ENCODE data around the gene CCDC91. TPM values are rescaled to one million over a fixed set of nuclear protein-coding genes. Genes with fewer than 3 reads are reported as not detected.

Gene CCDC91
- polyA plus RNA-seq, 1 donor from 2014 or later, result 11.6 TPM

DNA sequence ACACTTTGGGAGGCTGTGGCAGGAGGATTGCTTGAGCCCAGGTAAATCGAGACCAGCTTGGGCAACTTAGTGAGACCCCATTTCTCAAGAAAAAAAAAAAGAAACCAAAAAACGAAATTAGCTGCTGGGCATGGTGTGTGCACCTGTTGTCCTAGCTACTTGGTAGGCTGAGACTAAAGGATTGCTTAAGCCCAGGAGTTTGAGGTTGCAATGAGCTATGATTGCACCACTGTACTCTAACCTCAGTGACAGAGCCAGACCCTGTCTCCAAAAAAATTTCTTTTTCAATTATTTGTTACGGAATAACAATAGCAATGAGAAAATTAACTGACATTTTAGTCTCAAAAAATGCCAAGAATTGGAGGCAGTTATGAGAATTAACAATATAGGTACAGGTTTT is 128.0 kb downstream of the CCDC91 start:
- Histone ChIP-seq H3K79me2 (replicated peaks; ENCODE audit: insufficient read depth, low read length) (no peaks in the 10 kb centered on the region), H3K9me2 (ENCODE audit: insufficient read depth, low read length) (no peaks in the 10 kb centered on the region), H3K9me3 (ENCODE audit: low read length) (no peaks in the 10 kb centered on the region), H2AFZ (ENCODE audit: low read depth, low read length) (no peak overlapping the region), H3K4me2 (ENCODE audit: low read length) (no peak overlapping the region), H3K27me3 (ENCODE audit: insufficient read depth, low read depth, low read length) (no peaks in the 10 kb centered on the region), H3F3A (ENCODE audit: insufficient read depth, low read length, poor library complexity, severe bottlenecking) (no peaks in the 10 kb centered on the region), H3K9ac (ENCODE audit: low read length) (no peak overlapping the region), H4K20me1 (ENCODE audit: insufficient read depth) (no peaks in the 10 kb centered on the region), H3K4me3 (ENCODE audit: low read length) (no peak overlapping the region), H3K27ac (ENCODE audit: low read length) (no peak overlapping the region), H3K36me3 (ENCODE audit: insufficient read depth, low read length) (no peaks in the 10 kb centered on the region)
- TF ChIP-seq, protein P1, sequence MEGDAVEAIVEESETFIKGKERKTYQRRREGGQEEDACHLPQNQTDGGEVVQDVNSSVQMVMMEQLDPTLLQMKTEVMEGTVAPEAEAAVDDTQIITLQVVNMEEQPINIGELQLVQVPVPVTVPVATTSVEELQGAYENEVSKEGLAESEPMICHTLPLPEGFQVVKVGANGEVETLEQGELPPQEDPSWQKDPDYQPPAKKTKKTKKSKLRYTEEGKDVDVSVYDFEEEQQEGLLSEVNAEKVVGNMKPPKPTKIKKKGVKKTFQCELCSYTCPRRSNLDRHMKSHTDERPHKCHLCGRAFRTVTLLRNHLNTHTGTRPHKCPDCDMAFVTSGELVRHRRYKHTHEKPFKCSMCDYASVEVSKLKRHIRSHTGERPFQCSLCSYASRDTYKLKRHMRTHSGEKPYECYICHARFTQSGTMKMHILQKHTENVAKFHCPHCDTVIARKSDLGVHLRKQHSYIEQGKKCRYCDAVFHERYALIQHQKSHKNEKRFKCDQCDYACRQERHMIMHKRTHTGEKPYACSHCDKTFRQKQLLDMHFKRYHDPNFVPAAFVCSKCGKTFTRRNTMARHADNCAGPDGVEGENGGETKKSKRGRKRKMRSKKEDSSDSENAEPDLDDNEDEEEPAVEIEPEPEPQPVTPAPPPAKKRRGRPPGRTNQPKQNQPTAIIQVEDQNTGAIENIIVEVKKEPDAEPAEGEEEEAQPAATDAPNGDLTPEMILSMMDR (IDR thresholded peaks at IDR 0.05; ENCODE audit: poor library complexity, severe bottlenecking), result no peak
- no peak for TF ChIP-seq EZH2 (IDR thresholded peaks at IDR 0.05; ENCODE audit: borderline replicate concordance, insufficient read depth, low read length, poor library complexity, severe bottlenecking)
- TF ChIP-seq, protein P2, sequence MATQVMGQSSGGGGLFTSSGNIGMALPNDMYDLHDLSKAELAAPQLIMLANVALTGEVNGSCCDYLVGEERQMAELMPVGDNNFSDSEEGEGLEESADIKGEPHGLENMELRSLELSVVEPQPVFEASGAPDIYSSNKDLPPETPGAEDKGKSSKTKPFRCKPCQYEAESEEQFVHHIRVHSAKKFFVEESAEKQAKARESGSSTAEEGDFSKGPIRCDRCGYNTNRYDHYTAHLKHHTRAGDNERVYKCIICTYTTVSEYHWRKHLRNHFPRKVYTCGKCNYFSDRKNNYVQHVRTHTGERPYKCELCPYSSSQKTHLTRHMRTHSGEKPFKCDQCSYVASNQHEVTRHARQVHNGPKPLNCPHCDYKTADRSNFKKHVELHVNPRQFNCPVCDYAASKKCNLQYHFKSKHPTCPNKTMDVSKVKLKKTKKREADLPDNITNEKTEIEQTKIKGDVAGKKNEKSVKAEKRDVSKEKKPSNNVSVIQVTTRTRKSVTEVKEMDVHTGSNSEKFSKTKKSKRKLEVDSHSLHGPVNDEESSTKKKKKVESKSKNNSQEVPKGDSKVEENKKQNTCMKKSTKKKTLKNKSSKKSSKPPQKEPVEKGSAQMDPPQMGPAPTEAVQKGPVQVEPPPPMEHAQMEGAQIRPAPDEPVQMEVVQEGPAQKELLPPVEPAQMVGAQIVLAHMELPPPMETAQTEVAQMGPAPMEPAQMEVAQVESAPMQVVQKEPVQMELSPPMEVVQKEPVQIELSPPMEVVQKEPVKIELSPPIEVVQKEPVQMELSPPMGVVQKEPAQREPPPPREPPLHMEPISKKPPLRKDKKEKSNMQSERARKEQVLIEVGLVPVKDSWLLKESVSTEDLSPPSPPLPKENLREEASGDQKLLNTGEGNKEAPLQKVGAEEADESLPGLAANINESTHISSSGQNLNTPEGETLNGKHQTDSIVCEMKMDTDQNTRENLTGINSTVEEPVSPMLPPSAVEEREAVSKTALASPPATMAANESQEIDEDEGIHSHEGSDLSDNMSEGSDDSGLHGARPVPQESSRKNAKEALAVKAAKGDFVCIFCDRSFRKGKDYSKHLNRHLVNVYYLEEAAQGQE (IDR thresholded peaks at IDR 0.05; ENCODE audit: borderline replicate concordance), result no peak
- no peak for TF ChIP-seq TAF1 (IDR thresholded peaks at IDR 0.05; ENCODE audit: low read depth)
- TF ChIP-seq RAD21 (conservative IDR thresholded peaks at IDR 0.05), result no peak
- TF ChIP-seq POLR2AphosphoS5 (IDR thresholded peaks at IDR 0.05), result no peak
- no peak for TF ChIP-seq MXI1 (conservative IDR thresholded peaks at IDR 0.05; ENCODE audit: poor library complexity, severe bottlenecking)
- TF ChIP-seq EP300 (conservative IDR thresholded peaks at IDR 0.05; ENCODE audit: poor library complexity, severe bottlenecking), result no peak
- no peak for TF ChIP-seq SMC3 (conservative IDR thresholded peaks at IDR 0.05; ENCODE audit: poor library complexity)

DNA sequence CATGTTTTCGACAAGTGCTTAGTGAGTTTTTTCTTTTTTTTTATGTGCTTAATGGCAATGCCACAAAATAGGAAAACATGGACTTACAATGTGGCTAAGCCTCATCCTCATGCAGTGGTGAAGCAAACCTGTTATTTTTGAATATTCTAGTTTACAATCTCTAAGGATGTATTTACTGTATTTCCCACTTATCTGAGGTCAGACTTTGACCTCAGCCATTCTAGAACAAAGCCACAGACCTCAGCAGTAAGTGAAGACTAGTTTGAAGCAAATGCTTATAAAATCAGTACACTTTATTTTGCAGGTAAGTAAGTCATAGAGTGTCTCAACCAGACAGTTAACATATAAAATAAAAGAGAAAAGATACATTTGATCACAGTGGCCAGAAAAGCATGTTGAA is 130.1 kb downstream of the CCDC91 start:
- TF ChIP-seq MXI1 (conservative IDR thresholded peaks at IDR 0.05; ENCODE audit: poor library complexity, severe bottlenecking), result no peak
- no peak for TF ChIP-seq SMC3 (conservative IDR thresholded peaks at IDR 0.05; ENCODE audit: poor library complexity)
- TF ChIP-seq EZH2 (IDR thresholded peaks at IDR 0.05; ENCODE audit: borderline replicate concordance, insufficient read depth, low read length, poor library complexity, severe bottlenecking), result no peak
- no peak for TF ChIP-seq TAF1 (IDR thresholded peaks at IDR 0.05; ENCODE audit: low read depth)
- H3K27ac ChIP-seq (ENCODE audit: low read length), result no peak overlapping the region
- no peaks in the 10 kb centered on the region for H3K79me2 ChIP-seq (replicated peaks; ENCODE audit: insufficient read depth, low read length)
- H3K9me2 ChIP-seq (ENCODE audit: insufficient read depth, low read length), result no peaks in the 10 kb centered on the region
- no peaks in the 10 kb centered on the region for H3F3A ChIP-seq (ENCODE audit: insufficient read depth, low read length, poor library complexity, severe bottlenecking)
- no peak overlapping the region for H2AFZ ChIP-seq (ENCODE audit: low read depth, low read length)
- H3K4me3 ChIP-seq (ENCODE audit: low read length), result no peak overlapping the region
- no peaks in the 10 kb centered on the region for H3K36me3 ChIP-seq (ENCODE audit: insufficient read depth, low read length)
- H3K4me2 ChIP-seq (ENCODE audit: low read length), result no peak overlapping the region
- H3K9me3 ChIP-seq (ENCODE audit: low read length), result no peaks in the 10 kb centered on the region
- no peak overlapping the region for H3K9ac ChIP-seq (ENCODE audit: low read length)
- no peaks in the 10 kb centered on the region for H4K20me1 ChIP-seq (ENCODE audit: insufficient read depth)
- H3K27me3 ChIP-seq (ENCODE audit: insufficient read depth, low read depth, low read length), result no peaks in the 10 kb centered on the region

Measured in neural cell (in vitro differentiated cells).